MV-4-11 (cell line): Measurements from ENCODE around the gene TEX22.

ENCODE experiments used
- DNase-seq: peaks from one replicate; lab custom pipeline; 2025; lab: John Stamatoyannopoulos, UW

TEX22 gene

GRCh38 chr14:105420974-105421674 is 22.8 kb downstream of the TEX22 start:
- DNase-seq: no peak

DNA sequence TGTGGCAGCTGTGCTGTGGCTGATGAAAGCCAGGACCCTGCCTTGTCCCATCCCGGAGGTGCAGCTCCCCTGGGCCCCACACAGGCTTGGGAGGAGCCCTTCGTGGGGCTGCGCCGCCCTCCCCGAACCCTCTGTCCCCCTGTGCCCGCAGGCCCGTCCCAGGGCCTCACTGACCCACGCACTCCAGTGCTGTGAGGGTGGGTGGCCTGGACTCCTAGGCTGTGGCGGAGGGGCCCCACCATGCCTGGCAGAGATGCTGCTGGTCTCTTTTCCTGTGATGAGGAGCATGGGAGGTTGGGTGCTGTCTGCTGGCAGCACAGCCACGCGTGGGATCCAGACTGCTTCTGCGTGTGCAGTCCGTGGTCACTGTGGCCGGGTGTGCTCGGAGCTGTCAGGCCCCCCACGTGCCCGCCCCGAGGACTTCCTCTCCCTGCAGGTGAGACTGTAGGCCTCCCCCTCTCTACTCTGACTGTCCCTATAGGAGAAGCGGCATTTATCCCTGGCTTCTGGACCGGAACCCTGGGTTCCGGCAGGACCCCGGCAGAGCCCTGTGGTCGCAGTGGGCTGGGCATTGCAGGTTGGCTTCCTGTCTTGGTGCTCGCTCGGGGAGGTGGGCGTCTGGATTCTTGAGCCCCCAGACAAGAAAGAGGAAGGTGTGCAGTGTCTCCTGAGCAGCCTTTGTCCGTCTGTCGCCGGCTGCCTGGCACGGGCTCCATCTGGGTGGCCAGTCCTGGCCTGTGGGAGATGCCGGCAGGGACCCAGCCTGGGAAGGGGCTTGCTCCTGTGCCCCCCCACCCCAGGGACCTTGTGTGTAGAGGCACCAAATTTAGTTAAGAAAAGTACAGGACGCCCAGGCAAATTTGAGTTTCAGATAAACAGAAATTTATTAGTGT is 23.6 kb downstream of the TEX22 start:
- DNase-seq: no peak

- DNase-seq: no peak
Observed at GRCh38 chr14:105422695-105423487, 24.6 kb downstream of the TEX22 start.

DNA sequence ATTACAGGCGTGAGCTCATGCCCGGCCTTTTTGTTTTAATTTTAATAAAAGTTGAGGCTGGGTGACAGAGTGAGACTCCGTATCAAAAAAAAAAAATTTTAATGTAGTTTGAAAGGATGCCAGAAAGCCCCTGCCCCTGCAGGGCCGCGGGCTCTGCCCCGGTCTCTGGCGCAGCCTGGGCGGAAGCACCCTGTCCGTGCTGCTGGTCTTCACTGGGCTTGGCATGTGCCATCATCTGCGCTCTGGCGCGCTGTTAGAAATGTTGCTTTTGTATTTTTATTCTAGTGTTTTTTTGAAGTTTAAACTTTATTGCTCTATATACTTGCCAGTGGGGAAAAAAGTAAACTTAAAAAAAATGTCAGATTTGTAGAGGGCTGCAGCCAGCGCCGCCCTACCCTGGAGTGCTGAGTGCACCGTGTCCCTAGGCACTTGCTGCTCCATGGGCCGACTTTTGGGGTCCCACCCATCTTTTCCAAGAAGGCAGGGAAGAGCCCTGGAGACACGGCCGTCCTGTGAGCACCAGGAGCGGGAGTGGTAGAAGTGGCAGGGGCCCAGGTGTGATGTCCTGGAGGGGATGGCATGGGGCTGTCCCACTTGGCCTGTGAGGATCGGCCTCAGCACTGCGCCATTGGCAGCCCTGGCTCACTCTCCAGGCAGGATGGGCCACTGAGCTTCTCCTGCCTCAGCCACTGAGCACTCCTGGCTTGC is 25.3 kb downstream of the TEX22 start:
- DNase-seq: no peak

DNA sequence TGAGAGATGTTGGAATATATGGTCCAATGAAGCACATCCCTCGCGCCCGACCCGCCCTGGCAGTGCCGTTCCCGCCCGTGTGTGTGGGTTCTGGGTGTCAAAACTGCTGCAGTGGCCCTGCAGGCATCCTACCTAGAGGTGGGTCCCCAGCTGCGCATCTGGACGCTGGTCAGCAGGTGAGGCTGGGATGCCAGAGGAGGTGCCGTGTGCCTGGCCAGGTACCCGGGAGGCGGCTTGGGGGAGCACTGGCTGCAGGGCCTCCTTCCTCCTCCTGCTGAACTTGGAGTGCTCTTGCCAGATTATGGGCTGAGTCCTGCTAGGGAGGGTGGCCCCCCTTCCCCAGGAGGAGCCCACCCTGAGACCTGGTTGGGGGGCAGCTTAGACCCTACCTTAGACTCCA is 26.5 kb downstream of the TEX22 start:
- DNase-seq: no peak

DNA sequence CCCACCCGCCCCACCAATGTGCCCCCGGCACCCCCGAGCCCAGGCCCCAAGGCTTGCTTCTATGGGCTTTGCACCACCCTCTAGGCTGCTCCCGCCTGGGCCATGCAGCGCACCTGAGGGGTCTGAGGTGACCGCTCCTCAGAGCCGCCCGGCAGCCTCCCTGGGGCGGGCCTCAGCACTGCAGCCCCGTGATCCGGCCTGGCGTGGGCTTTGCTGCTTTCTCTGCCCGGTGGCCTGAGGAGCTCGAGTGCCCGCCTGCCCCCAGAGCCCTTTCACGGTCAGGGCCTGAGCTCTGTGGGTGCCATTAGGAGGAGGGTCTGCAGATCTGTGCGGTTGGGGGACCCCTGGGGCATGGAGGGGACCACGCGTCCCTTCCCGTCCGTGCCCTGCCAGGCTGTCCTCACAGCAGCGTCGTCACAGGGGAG is 27.5 kb downstream of the TEX22 start:
- no peak for DNase-seq

- DNase-seq: no peak
Observed at GRCh38 chr14:105426416-105427130, 28.2 kb downstream of the TEX22 start.

GRCh38 chr14:105427412-105427811 is 29.1 kb downstream of the TEX22 start:
- DNase-seq: no peak

DNA sequence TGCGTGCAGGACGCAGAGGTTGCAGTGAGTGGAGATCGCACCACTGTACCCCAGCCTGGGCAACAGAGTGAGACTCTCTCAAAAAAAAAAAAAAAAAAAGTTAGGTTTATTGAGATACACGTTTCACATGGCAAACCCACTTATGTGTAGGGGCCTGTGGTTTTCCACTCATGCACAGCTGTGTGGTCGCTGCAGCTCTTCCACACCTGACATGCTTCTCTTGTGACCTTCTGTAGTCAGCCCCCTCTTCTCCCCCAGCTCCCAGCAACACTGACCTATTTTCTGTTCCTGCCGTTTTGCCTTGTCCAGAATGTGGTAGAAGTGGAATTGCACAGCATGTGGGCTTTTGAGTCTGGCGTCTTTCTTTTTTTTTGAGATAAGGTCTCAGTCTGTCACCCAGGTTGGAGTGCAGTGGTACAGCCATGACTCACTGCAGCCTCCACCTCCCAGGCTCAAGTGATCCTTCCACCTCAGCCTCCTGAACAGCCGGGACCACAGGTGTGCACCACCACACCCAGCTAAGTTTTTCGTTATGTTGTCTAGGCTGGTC is 29.7 kb downstream of the TEX22 start:
- no peak for DNase-seq

GRCh38 chr14:105430042-105430441 is 31.7 kb downstream of the TEX22 start:
- no peak for DNase-seq

- no peak for DNase-seq
Observed at GRCh38 chr14:105430565-105430964, 32.2 kb downstream of the TEX22 start.

GRCh38 chr14:105431256-105431655 is 32.9 kb downstream of the TEX22 start:
- DNase-seq: no peak

- no peak for DNase-seq
Observed at GRCh38 chr14:105432657-105433056, 34.3 kb downstream of the TEX22 start.

GRCh38 chr14:105433161-105433605 is 34.8 kb downstream of the TEX22 start:
- DNase-seq: no peak

GRCh38 chr14:105436402-105436801 is 38.1 kb downstream of the TEX22 start:
- no peak for DNase-seq

- DNase-seq: no peak
Observed at GRCh38 chr14:105436891-105437722, 38.8 kb downstream of the TEX22 start.

DNA sequence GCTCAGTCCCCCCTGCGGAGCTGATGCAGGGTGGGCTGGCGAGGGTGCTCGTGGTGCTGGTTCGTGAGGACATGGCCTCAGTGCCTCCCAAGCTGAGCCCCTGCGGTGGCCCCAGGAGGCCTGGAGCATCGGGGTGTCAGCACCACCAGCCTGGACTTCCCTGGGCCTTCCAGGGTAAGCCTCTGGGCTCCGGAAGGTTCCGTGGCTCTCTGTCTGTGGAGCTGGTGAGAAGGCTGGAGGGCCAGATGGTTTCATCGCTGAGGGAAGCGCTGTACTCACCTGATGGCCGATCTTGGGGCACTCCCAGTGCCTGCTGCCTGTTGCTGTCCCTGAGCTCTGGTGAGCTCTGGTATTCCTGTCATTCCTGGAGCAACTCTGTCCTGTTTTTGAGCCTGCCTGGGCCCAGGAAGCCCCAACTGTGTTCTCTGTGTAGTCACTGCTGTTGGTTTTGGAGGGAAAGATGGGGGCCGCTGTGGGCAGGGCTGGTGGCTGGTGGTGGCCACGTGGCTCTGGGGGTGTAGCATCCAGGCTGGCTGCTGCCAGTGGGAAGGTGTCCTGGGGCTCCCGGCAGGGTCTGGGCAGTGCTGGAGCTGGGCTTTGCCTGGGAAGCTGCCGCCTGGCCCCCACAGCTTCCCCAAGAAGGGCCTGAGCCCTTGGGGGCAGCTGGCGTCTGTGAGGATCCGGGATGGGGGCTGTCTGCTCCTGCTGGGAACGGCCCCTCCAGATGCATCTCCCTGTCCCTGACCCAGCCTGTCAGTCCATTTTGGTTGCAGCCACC is 39.6 kb downstream of the TEX22 start:
- no peak for DNase-seq

DNA sequence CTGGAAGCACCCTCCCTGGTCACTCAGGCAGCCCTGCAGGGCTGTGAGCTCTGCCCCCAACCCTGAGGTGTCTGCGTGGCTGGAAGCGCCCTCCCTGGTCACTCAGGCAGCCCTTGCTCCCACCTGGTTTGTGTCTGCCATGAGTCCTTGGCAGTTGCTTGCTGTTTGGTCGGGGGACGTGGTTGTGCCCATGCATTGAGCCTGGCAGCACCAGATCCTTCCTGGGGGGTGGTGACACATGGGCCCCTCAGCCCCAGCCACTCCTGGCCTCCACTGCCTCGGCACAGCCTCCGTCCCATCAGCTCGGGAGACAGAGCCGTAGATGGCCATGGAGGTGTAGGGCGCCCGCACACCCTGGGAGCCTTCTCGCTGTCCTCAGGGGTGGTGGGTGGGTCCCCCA is 40.8 kb downstream of the TEX22 start:
- no peak for DNase-seq
